HG03103 (cell line): Measurements from ENCODE around the gene SLC6A11.

Experiments
- ATAC-seq: cut with Tn5 transposase; IDR thresholded peaks from one replicate; pipeline ENCODE4 v1.9.1; 2021; ENCODE audit warnings: low read depth; ENCODE audit not compliant: unreplicated experiment

SLC6A11 gene

GRCh38 chr3:10949197-10949596 lies 133.2 kb downstream of the SLC6A11 start:
- no peak for ATAC-seq

GRCh38 chr3:10950476-10951294 lies 134.7 kb downstream of the SLC6A11 start:
- no peak for ATAC-seq

- no peak for ATAC-seq
Observed at GRCh38 chr3:10951295-10951926, 135.4 kb downstream of the SLC6A11 start.

- ATAC-seq, result no peak
Observed at GRCh38 chr3:10952525-10952924, 136.5 kb downstream of the SLC6A11 start.

- no peak for ATAC-seq
Observed at GRCh38 chr3:10954740-10955139, 138.7 kb downstream of the SLC6A11 start.

GRCh38 chr3:10955711-10956453 lies 139.9 kb downstream of the SLC6A11 start:
- no peak for ATAC-seq

GRCh38 chr3:10956531-10956930 lies 140.5 kb downstream of the SLC6A11 start:
- ATAC-seq, result no peak

- ATAC-seq, result no peak
Observed at GRCh38 chr3:10956986-10957385, 141.0 kb downstream of the SLC6A11 start.

GRCh38 chr3:10957976-10958749 lies 142.1 kb downstream of the SLC6A11 start:
- ATAC-seq, result no peak

GRCh38 chr3:10960255-10960654 lies 144.2 kb downstream of the SLC6A11 start:
- no peak for ATAC-seq

GRCh38 chr3:10961921-10962320 lies 145.9 kb downstream of the SLC6A11 start:
- ATAC-seq, result no peak

- no peak for ATAC-seq
Observed at GRCh38 chr3:10962481-10963036, 146.5 kb downstream of the SLC6A11 start.

- no peak for ATAC-seq
Observed at GRCh38 chr3:10964537-10965167, 148.6 kb downstream of the SLC6A11 start.

- no peak for ATAC-seq
Observed at GRCh38 chr3:10968401-10968800, 152.4 kb downstream of the SLC6A11 start.

- no peak for ATAC-seq
Observed at GRCh38 chr3:10970306-10970960, 154.4 kb downstream of the SLC6A11 start.

GRCh38 chr3:10972072-10972782 lies 156.2 kb downstream of the SLC6A11 start:
- ATAC-seq, result no peak

- no peak for ATAC-seq
Observed at GRCh38 chr3:10973046-10973595, 157.1 kb downstream of the SLC6A11 start.

- no peak for ATAC-seq
Observed at GRCh38 chr3:10974131-10974530, 158.1 kb downstream of the SLC6A11 start.
